ENCODE results near the gene KDM5B. TPM values are rescaled to one million over a fixed set of nuclear protein-coding genes. Genes with fewer than 3 reads are reported as not detected.
A peak's percentile ranks its signal among the peaks of the same experiment; 100 is the strongest.

The KDM5B gene
- total RNA-seq, 1 experiment from 2014 or later, result 62.7 TPM

- Histone ChIP-seq H3K4me3 (ENCODE audit: low read depth, low read length) (no peak overlapping the region), H3K9me3 (no peaks in the 10 kb centered on the region), H3K27me3 (replicated peaks; ENCODE audit: control insufficient read depth, insufficient read depth, low read length) (no peaks in the 10 kb centered on the region), H3K4me1 (peaks cover under 1% of the 10 kb centered on the region; the same call in 1 of the 2 replicates), H3K36me3 (ENCODE audit: control insufficient read depth, insufficient read depth, low read length) (no peaks in the 10 kb centered on the region; the same call in 1 of the 2 replicates)
- H3K9me3 Mint-ChIP-seq (ENCODE audit: unreplicated experiment), result no peaks in the 10 kb centered on the region
- TF ChIP-seq CTCF (IDR thresholded peaks at IDR 0.05; ENCODE audit: insufficient read depth in 1 of 2, low read depth in 1 of 2, low read length in 1 of 2, severe bottlenecking in 1 of 2, unreplicated experiment in 1 of 2), result no peak
- no peak for DNase-seq
- CTCF ChIA-PET, result no interaction called here
- peaks cover 13% of the 10 kb centered on the region for H3K36me3 Mint-ChIP-seq (ENCODE audit: insufficient read depth, unreplicated experiment)
- no peak overlapping the region for H3K27ac Mint-ChIP-seq (ENCODE audit: unreplicated experiment)
- intact Hi-C loops (cut with micrococcal nuclease; ENCODE audit: unreplicated experiment), result no loop called here
- no peaks in the 10 kb centered on the region for H3K27me3 Mint-ChIP-seq (ENCODE audit: insufficient read depth, unreplicated experiment)
- POLR2A ChIA-PET, result no interaction called here
- BruUV-seq (replicated peaks), result no TSS peak
- peaks cover 18% of the 10 kb centered on the region for H3K4me1 Mint-ChIP-seq (ENCODE audit: low read depth, unreplicated experiment)
- H3K4me3 Mint-ChIP-seq (ENCODE audit: unreplicated experiment), result no peak overlapping the region
Observed at GRCh38 chr1:202794051-202794740, 14.0 kb downstream of the KDM5B start.

- H3K36me3 Mint-ChIP-seq (ENCODE audit: insufficient read depth, unreplicated experiment), result peaks cover 10% of the 10 kb centered on the region
- no peaks in the 10 kb centered on the region for H3K36me3 ChIP-seq (ENCODE audit: control insufficient read depth, insufficient read depth, low read length)
- no peaks in the 10 kb centered on the region for H3K27me3 ChIP-seq (replicated peaks; ENCODE audit: control insufficient read depth, insufficient read depth, low read length)
- ChIA-PET POLR2A (no interaction called here), CTCF (no interaction called here)
- no peak for DNase-seq
- peaks cover 9% of the 10 kb centered on the region for H3K4me1 ChIP-seq
- TF ChIP-seq CTCF (IDR thresholded peaks at IDR 0.05; ENCODE audit: insufficient read depth in 1 of 2, low read depth in 1 of 2, low read length in 1 of 2, severe bottlenecking in 1 of 2, unreplicated experiment in 1 of 2), result no peak
- intact Hi-C loops (cut with micrococcal nuclease; ENCODE audit: unreplicated experiment), result no loop called here
- H3K9me3 Mint-ChIP-seq (ENCODE audit: unreplicated experiment), result no peaks in the 10 kb centered on the region
- H3K4me1 Mint-ChIP-seq (ENCODE audit: low read depth, unreplicated experiment), result peaks cover 25% of the 10 kb centered on the region
- H3K4me3 Mint-ChIP-seq (ENCODE audit: unreplicated experiment), result no peak overlapping the region
- no TSS peak for BruUV-seq (replicated peaks)
- no peak overlapping the region for H3K4me3 ChIP-seq (ENCODE audit: low read depth, low read length)
- no peaks in the 10 kb centered on the region for H3K9me3 ChIP-seq
- H3K27ac Mint-ChIP-seq (ENCODE audit: unreplicated experiment), result no peak overlapping the region
- no peaks in the 10 kb centered on the region for H3K27me3 Mint-ChIP-seq (ENCODE audit: insufficient read depth, unreplicated experiment)
Observed at GRCh38 chr1:202791077-202791747, 17.0 kb downstream of the KDM5B start.

- Histone ChIP-seq H3K4me3 (ENCODE audit: low read depth, low read length) (no peak overlapping the region), H3K9me3 (no peaks in the 10 kb centered on the region), H3K27me3 (replicated peaks; ENCODE audit: control insufficient read depth, insufficient read depth, low read length) (no peaks in the 10 kb centered on the region), H3K4me1 (peaks cover 9% of the 10 kb centered on the region), H3K36me3 (ENCODE audit: control insufficient read depth, insufficient read depth, low read length) (no peaks in the 10 kb centered on the region)
- peak overlapping the region; percentile 6 for H3K4me3 Mint-ChIP-seq (ENCODE audit: unreplicated experiment)
- ChIA-PET POLR2A (interaction anchor here (0.5 kb wide), 1 partner anchor 218 kb away, joined by 3 read pairs; the partner anchor contains the start of gene TMEM183A), CTCF (interaction anchor here (1.0 kb wide), 1 partner anchor 8 kb away, joined by 3 read pairs; no protein-coding TSS in a partner anchor)
- no TSS peak for BruUV-seq (replicated peaks)
- H3K36me3 Mint-ChIP-seq (ENCODE audit: insufficient read depth, unreplicated experiment), result peaks cover 10% of the 10 kb centered on the region
- peak in 1 of 2 experiments; percentile 7 for DNase-seq
- H3K27ac Mint-ChIP-seq (ENCODE audit: unreplicated experiment), result no peak overlapping the region
- H3K27me3 Mint-ChIP-seq (ENCODE audit: insufficient read depth, unreplicated experiment), result no peaks in the 10 kb centered on the region
- TF ChIP-seq CTCF (IDR thresholded peaks at IDR 0.05; ENCODE audit: insufficient read depth in 1 of 2, low read depth in 1 of 2, low read length in 1 of 2, severe bottlenecking in 1 of 2, unreplicated experiment in 1 of 2), result no peak
- intact Hi-C loops (cut with micrococcal nuclease; ENCODE audit: unreplicated experiment), result no loop called here
- peaks cover 25% of the 10 kb centered on the region for H3K4me1 Mint-ChIP-seq (ENCODE audit: low read depth, unreplicated experiment)
- no peaks in the 10 kb centered on the region for H3K9me3 Mint-ChIP-seq (ENCODE audit: unreplicated experiment)
Observed at GRCh38 chr1:202788800-202789199, 19.4 kb downstream of the KDM5B start.
